Measurements from ENCODE around the gene HHATL. TPM values are rescaled to one million over a fixed set of nuclear protein-coding genes. Genes with fewer than 3 reads are reported as not detected.

HHATL gene
- total and polyA plus RNA-seq, 9 donors = 18.1 to 67.7 (median 45.9) TPM

GRCh38 chr3:42745776-42746454 is 43.3 kb upstream of the HHATL start:
- DNase-seq = no peak
- H3K4me1 ChIP-seq (ENCODE audit: control insufficient read depth, insufficient read depth, low read length) = peaks cover 30% of the 10 kb centered on the region
- 67% methylated on average over 7 of the region's 8 CpGs for WGBS (ENCODE audit: insufficient coverage)
- H3K9me3 ChIP-seq (replicated peaks; ENCODE audit: control insufficient read depth, low read depth, low read length) = no peaks in the 10 kb centered on the region
- H3K4me3 ChIP-seq (ENCODE audit: low read length) = no peak overlapping the region
- H3K27me3 ChIP-seq (ENCODE audit: control insufficient read depth, insufficient read depth, low read length) = no peaks in the 10 kb centered on the region
- H3K36me3 ChIP-seq (ENCODE audit: control insufficient read depth, insufficient read depth, low read length) = no peaks in the 10 kb centered on the region
- peak overlapping the region; percentile 80 for H3K27ac ChIP-seq (ENCODE audit: low read length)

- WGBS (ENCODE audit: insufficient coverage) = no CpG with 5 or more reads among the region's 3 CpGs
- Histone ChIP-seq H3K4me1 (ENCODE audit: control insufficient read depth, insufficient read depth, low read length) (peaks cover 36% of the 10 kb centered on the region), H3K27me3 (ENCODE audit: control insufficient read depth, insufficient read depth, low read length) (no peaks in the 10 kb centered on the region), H3K36me3 (ENCODE audit: control insufficient read depth, insufficient read depth, low read length) (no peaks in the 10 kb centered on the region), H3K27ac (ENCODE audit: low read length) (no peak overlapping the region), H3K4me3 (ENCODE audit: low read length) (no peak overlapping the region), H3K9me3 (replicated peaks; ENCODE audit: control insufficient read depth, low read depth, low read length) (no peaks in the 10 kb centered on the region)
- DNase-seq = no peak
Measured at GRCh38 chr3:42745291-42745745, 42.7 kb upstream of the HHATL start.

GRCh38 chr3:42743204-42743995 is 40.8 kb upstream of the HHATL start:
- peaks cover 41% of the 10 kb centered on the region for H3K4me1 ChIP-seq (ENCODE audit: control insufficient read depth, insufficient read depth, low read length)
- WGBS (ENCODE audit: insufficient coverage) = 92% methylated on average over 2 of the region's 7 CpGs

GRCh38 chr3:42742688-42743087 is 40.1 kb upstream of the HHATL start:
- peaks cover 40% of the 10 kb centered on the region for H3K4me1 ChIP-seq (ENCODE audit: control insufficient read depth, insufficient read depth, low read length)

More at GRCh38 chr3:42743204-42743995, 40.8 kb upstream of the HHATL start:
- no peak for DNase-seq
- H3K4me3 ChIP-seq (ENCODE audit: low read length) = no peak overlapping the region
- no peaks in the 10 kb centered on the region for H3K36me3 ChIP-seq (ENCODE audit: control insufficient read depth, insufficient read depth, low read length)
- H3K27me3 ChIP-seq (ENCODE audit: control insufficient read depth, insufficient read depth, low read length) = no peaks in the 10 kb centered on the region
- no peaks in the 10 kb centered on the region for H3K9me3 ChIP-seq (replicated peaks; ENCODE audit: control insufficient read depth, low read depth, low read length)
- no peak overlapping the region for H3K27ac ChIP-seq (ENCODE audit: low read length)

GRCh38 chr3:42742259-42742658 is 39.7 kb upstream of the HHATL start:
- Histone ChIP-seq H3K27ac (ENCODE audit: low read length) (no peak overlapping the region), H3K4me3 (ENCODE audit: low read length) (no peak overlapping the region), H3K36me3 (ENCODE audit: control insufficient read depth, insufficient read depth, low read length) (no peaks in the 10 kb centered on the region), H3K9me3 (replicated peaks; ENCODE audit: control insufficient read depth, low read depth, low read length) (no peaks in the 10 kb centered on the region), H3K27me3 (ENCODE audit: control insufficient read depth, insufficient read depth, low read length) (no peaks in the 10 kb centered on the region), H3K4me1 (ENCODE audit: control insufficient read depth, insufficient read depth, low read length) (peaks cover 37% of the 10 kb centered on the region)
- 73% methylated on average over 3 of the region's 4 CpGs for WGBS (ENCODE audit: insufficient coverage)
- no peak for DNase-seq

More at GRCh38 chr3:42742688-42743087, 40.1 kb upstream of the HHATL start:
- Histone ChIP-seq H3K27me3 (ENCODE audit: control insufficient read depth, insufficient read depth, low read length) (no peaks in the 10 kb centered on the region), H3K27ac (ENCODE audit: low read length) (no peak overlapping the region), H3K9me3 (replicated peaks; ENCODE audit: control insufficient read depth, low read depth, low read length) (no peaks in the 10 kb centered on the region), H3K4me3 (ENCODE audit: low read length) (no peak overlapping the region), H3K36me3 (ENCODE audit: control insufficient read depth, insufficient read depth, low read length) (no peaks in the 10 kb centered on the region)
- no peak for DNase-seq
- 87% methylated on average over 9 of the region's 9 CpGs for WGBS (ENCODE audit: insufficient coverage)

- Histone ChIP-seq H3K27me3 (ENCODE audit: control insufficient read depth, insufficient read depth, low read length) (no peaks in the 10 kb centered on the region), H3K9me3 (replicated peaks; ENCODE audit: control insufficient read depth, low read depth, low read length) (no peaks in the 10 kb centered on the region), H3K36me3 (ENCODE audit: control insufficient read depth, insufficient read depth, low read length) (no peaks in the 10 kb centered on the region), H3K4me1 (ENCODE audit: control insufficient read depth, insufficient read depth, low read length) (peaks cover 33% of the 10 kb centered on the region), H3K4me3 (ENCODE audit: low read length) (no peak overlapping the region), H3K27ac (ENCODE audit: low read length) (no peak overlapping the region)
- no peak for DNase-seq
- WGBS (ENCODE audit: insufficient coverage) = 71% methylated on average over 3 of the region's 3 CpGs
Measured at GRCh38 chr3:42741796-42742195, 39.2 kb upstream of the HHATL start.

- Histone ChIP-seq H3K27me3 (ENCODE audit: control insufficient read depth, insufficient read depth, low read length) (no peaks in the 10 kb centered on the region), H3K4me1 (ENCODE audit: control insufficient read depth, insufficient read depth, low read length) (peaks cover 20% of the 10 kb centered on the region), H3K4me3 (ENCODE audit: low read length) (no peak overlapping the region), H3K9me3 (replicated peaks; ENCODE audit: control insufficient read depth, low read depth, low read length) (no peaks in the 10 kb centered on the region), H3K27ac (ENCODE audit: low read length) (peak overlapping the region; percentile 77), H3K36me3 (ENCODE audit: control insufficient read depth, insufficient read depth, low read length) (no peaks in the 10 kb centered on the region)
- DNase-seq = peak; percentile 75
- WGBS (ENCODE audit: insufficient coverage) = 93% methylated on average over 5 of the region's 12 CpGs
Measured at GRCh38 chr3:42739401-42740158, 37.0 kb upstream of the HHATL start.

GRCh38 chr3:42736531-42736930 is 33.9 kb upstream of the HHATL start:
- no peak overlapping the region for H3K27ac ChIP-seq (ENCODE audit: low read length)
- 100% methylated on average over 1 of the region's 6 CpGs for whole genome bisulfite sequencing (ENCODE audit: insufficient coverage)
- H3K36me3 ChIP-seq (ENCODE audit: control insufficient read depth, insufficient read depth, low read length) = no peaks in the 10 kb centered on the region
- no peak for DNase-seq
- H3K4me1 ChIP-seq (ENCODE audit: control insufficient read depth, insufficient read depth, low read length) = peaks cover 18% of the 10 kb centered on the region
- no peak overlapping the region for H3K4me3 ChIP-seq (ENCODE audit: low read length)
- H3K27me3 ChIP-seq (ENCODE audit: control insufficient read depth, insufficient read depth, low read length) = no peaks in the 10 kb centered on the region
- no peaks in the 10 kb centered on the region for H3K9me3 ChIP-seq (replicated peaks; ENCODE audit: control insufficient read depth, low read depth, low read length)

- no peak overlapping the region for H3K27ac ChIP-seq (ENCODE audit: low read length)
- H3K9me3 ChIP-seq (replicated peaks; ENCODE audit: control insufficient read depth, low read depth, low read length) = no peaks in the 10 kb centered on the region
- no CpG with 5 or more reads among the region's 1 CpG for WGBS (ENCODE audit: insufficient coverage)
- no peaks in the 10 kb centered on the region for H3K36me3 ChIP-seq (ENCODE audit: control insufficient read depth, insufficient read depth, low read length)
- H3K4me3 ChIP-seq (ENCODE audit: low read length) = no peak overlapping the region
- H3K4me1 ChIP-seq (ENCODE audit: control insufficient read depth, insufficient read depth, low read length) = peaks cover 16% of the 10 kb centered on the region
- DNase-seq = no peak
- H3K27me3 ChIP-seq (ENCODE audit: control insufficient read depth, insufficient read depth, low read length) = no peaks in the 10 kb centered on the region
Measured at GRCh38 chr3:42736081-42736480, 33.5 kb upstream of the HHATL start.

- Histone ChIP-seq H3K27ac (ENCODE audit: low read length) (no peak overlapping the region), H3K9me3 (replicated peaks; ENCODE audit: control insufficient read depth, low read depth, low read length) (no peaks in the 10 kb centered on the region), H3K36me3 (ENCODE audit: control insufficient read depth, insufficient read depth, low read length) (no peaks in the 10 kb centered on the region), H3K27me3 (ENCODE audit: control insufficient read depth, insufficient read depth, low read length) (no peaks in the 10 kb centered on the region), H3K4me1 (ENCODE audit: control insufficient read depth, insufficient read depth, low read length) (peaks cover 12% of the 10 kb centered on the region), H3K4me3 (ENCODE audit: low read length) (no peak overlapping the region)
- DNase-seq = no peak
- WGBS (ENCODE audit: insufficient coverage) = 89% methylated on average over 11 of the region's 12 CpGs
Measured at GRCh38 chr3:42735615-42736014, 33.0 kb upstream of the HHATL start.

Measured in muscle of leg (tissue), 11 donors.